Measurements from ENCODE around the gene ACTL10.

The ACTL10 gene

DNA sequence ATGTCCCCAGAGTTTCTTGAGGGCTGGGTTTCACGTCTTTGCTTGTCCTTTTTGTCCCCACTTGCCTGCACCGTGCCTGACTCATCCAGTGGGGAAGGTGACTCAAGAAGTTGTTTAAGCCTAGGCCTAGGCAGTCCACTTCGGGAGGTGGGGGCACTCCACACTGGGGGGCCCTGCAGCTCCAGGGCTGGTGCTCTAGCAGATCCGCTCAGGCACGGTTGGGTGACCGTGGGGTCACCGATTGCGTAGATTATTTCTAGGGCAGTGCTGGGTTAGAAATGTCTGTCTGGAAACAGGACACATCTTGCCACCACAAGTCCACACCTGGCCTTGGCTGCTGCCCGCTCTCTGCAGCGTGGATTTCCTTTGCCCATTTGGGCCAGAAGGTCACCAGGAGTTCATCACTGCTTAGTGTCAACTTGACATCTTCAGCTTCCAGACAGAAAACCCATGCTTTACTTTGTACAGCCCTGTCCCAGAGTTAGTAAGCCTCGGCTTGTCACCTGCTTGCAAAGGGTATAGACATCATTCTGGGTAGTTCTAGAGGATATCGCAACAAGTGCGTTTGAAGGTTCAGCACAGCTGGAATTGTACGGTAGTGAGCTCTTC lies 18.2 kb upstream of the ACTL10 start:
- intact Hi-C loops (cut with DNase I), result no loop called here
- DNase-seq, result no peak

DNA sequence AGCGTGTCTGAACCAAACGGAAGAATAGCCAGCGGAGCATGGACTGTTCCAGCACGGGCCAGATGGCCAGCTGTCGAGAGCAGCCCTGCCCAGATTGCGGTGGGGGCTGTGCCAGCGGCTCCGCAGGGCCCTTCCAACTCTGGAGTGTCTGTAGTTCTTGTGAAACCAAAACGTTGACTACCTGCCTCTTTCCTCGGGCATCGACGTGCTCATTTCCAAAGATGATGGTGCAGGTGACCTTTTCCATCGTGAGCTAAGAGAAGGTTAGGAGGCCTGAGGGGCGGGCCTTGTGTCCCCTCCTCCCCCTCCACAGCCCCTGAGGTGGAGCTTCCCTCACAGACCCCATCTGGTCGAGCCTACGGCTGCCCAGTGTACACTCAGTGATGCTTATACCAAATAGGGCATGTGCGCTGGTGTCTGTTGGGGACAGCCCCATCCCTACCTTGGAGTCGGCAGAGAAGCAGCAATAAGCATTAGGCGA lies 17.5 kb upstream of the ACTL10 start:
- intact Hi-C loops (cut with DNase I), result no loop called here
- peak in 6 of 10 donors; percentile 62 to 94 (median 81) for DNase-seq

DNA sequence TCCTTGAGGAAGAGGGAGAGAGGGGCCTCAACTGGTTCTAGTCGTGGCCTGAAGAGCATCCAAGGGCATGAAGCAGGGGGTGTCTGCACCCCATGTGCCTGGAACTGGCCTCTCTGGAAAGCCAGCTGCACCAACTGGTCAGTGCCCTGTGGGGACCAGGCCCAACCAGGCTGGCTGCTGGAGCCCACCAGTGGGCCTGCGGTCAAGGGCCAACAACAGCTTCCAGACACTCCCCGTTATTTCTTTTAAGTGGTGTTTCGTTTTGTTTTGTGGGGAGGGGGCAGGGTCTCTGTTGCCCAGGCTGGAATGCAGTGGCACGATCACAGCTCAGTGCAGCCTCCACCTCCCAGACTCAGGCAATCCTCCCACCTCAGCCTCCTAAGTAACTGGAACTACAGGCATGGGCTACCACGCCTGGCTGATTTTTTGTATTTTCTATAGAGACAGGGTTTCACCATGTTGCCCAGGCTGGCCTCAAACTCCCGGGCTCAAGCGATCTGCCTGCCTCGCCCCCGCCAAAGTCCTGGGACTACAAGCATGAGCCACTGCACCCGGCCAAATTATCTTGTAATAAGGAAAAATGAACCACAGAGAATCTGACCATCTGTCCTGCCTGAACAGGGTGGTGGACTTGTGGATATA lies 16.5 kb upstream of the ACTL10 start:
- intact Hi-C loops (cut with DNase I), result no loop called here
- no peak for DNase-seq

DNA sequence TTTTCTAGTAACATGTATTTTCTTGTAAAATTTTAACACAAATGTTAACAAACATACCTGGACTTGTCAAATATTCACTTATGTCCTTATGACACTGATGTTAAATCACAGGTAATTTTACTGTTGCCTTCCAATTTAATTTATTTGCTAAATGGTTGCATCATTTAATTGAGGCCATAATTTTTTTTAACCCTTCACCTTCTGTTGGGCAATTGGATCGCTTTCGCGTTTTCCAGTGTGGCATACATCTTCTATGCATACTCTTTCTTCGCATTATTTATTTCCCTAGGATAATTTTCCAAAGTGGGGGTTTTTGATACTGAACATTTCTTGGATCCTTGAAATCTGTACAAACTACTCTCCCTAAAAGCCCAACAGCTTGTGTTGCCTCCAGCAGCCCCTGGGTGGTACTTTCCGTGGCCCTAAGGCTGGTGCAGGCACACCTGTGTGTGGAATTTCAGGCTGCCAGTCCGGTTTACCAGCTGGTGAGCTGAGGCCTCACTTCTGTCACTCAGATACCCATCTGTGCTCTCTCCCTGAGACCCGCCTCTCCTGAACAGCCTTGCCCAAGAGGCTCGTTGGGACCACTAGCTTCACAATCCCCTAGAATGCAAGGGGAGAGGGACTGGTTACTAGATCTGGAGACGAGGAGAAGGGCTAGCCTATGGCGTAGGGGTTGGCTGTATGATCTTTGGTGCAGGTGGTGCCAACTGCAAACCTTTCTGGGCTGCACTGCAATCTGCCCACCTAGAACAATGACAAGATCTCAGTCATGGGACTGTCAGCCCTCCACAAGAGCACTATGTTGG lies 15.8 kb upstream of the ACTL10 start:
- no peak for DNase-seq
- intact Hi-C loops (cut with DNase I), result no loop called here

DNA sequence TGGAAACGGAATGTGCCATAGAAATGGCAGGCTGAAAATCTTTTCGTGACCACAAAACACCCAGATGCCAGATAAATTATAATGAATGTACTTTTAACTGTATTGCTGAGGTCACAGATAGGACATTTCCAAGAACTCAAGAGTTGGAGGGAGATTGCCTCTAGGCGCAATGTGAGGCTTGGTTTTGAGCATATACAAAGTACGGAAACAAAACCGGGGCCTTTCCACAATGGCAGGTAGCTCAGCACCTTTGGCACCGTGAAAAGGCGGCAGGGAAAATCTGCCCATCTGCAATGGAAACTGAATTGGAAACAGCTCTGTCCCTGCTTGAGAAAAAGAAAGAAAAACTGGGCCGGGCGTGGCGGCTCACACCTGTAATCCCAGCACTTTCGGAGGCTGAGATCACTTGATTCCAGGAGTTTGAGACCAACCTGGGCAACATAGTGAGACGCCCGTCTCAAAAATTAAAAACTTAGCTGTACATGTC lies 15.1 kb upstream of the ACTL10 start:
- intact Hi-C loops (cut with DNase I), result no loop called here
- DNase-seq, result no peak

DNA sequence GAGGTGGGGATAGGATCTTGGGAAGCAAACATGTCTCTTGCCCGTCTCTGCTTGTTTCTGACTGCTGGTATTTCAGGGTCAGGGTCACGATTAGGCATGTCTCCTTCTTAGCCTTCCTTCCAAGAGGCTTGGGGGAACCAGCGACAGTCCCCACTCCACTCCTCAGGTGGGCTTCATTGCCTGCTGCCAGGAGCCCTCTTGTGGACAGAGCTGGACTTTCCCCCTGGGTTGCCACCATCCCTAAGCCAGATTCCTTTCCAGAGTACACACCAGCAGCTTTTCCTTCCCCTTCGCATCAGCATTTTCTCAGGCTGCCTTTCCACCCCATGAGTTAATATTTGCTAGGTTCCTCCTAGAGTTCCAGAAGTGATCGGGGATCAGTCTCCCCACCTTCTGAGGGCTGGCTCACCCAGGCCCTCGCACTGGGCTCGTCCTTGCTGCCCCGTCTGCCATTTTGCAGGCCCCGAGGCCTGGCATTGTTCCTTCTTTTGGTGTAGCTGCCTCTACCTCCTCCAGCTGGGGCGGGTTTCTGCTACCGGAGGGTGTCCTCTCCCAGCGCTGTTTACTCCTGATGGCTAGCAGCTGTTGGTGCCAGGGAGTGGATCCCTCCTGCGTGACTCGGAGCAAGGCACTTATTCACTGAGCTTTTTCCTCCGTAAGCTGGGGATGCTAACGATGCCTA lies 13.4 kb upstream of the ACTL10 start:
- intact Hi-C loops (cut with DNase I), result no loop called here
- peak; percentile 54 to 95 (median 74) for DNase-seq

DNA sequence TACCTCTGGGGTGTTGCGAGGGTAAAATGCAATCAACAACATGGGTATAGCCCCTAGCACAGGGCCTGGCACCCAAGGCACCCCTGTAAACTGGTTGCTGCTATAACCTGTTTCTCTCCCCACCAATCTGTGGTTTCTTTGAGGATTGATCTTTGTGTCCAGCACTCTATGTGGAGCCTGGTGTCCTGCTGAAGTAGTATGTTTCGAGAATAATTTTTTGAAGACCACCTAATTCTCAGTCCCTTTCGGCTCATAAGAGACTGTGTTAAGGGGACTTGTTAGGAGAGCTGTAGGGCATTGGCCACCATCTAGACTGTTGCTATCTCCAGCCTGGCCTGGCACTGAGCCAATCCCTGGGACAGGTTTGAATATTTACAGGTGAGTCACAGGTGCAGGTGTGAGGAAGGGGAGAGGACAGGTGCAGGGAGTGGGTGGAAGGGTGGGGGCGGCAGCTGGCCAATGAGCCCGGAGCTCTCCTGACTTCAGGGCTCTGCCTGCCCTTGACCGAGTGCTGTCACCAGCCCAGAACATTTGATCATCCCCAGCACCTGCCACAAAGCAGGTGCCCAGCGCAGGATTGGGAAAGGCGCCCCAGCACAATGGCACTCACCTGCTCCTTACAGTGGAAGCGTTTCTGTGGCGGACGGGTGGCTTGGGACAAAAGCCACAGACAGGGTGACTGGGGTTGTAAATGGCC lies 12.7 kb upstream of the ACTL10 start:
- intact Hi-C loops (cut with DNase I), result no loop called here
- DNase-seq, result peak in 2 of 10 donors; percentile 82

DNA sequence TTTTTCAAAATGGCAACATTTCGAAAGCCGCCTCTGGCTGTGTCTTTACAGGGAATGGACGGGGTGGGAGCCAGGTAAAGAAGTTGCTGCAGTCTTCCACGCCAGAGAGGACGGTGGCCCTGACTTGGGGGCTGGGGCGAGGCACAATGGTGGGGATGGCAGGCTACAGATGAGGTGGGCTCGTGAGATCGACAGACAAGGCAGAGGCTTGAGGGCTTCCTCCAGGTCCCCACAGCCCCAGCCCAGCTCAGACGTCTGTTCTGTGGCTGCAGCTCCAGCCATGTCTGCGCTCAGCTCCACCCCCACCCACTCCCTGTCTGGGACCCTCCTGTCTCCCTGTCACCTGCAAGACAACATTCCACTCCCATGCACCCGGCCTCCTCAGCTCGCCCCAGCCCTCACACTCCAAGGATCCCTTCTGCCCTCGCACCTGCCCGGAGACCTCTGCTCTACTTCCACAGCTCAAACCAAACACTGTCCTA lies 12.0 kb upstream of the ACTL10 start:
- intact Hi-C loops (cut with DNase I), result no loop called here
- DNase-seq, result peak in 1 of 10 donors; percentile 81

DNA sequence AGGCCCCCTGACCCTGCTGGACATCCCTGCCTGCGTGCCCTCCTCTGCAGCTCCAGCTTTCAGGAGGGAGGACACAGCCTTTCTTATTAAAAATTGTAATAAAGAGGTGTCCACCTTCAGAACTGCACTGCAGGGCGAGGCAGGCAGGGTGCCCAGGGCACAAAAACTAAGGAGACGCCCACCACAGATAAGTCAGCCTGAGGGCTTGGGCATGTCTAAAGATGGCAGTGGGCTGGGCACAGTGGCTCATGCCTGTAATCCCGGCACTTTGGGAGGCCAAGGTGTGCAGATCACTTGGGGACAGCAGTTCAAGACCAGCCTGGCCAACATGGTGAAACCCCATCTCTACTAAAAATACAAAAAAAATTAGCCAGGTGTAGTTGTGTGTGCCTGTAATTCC lies 11.6 kb upstream of the ACTL10 start:
- intact Hi-C loops (cut with DNase I), result no loop called here
- no peak for DNase-seq

DNA sequence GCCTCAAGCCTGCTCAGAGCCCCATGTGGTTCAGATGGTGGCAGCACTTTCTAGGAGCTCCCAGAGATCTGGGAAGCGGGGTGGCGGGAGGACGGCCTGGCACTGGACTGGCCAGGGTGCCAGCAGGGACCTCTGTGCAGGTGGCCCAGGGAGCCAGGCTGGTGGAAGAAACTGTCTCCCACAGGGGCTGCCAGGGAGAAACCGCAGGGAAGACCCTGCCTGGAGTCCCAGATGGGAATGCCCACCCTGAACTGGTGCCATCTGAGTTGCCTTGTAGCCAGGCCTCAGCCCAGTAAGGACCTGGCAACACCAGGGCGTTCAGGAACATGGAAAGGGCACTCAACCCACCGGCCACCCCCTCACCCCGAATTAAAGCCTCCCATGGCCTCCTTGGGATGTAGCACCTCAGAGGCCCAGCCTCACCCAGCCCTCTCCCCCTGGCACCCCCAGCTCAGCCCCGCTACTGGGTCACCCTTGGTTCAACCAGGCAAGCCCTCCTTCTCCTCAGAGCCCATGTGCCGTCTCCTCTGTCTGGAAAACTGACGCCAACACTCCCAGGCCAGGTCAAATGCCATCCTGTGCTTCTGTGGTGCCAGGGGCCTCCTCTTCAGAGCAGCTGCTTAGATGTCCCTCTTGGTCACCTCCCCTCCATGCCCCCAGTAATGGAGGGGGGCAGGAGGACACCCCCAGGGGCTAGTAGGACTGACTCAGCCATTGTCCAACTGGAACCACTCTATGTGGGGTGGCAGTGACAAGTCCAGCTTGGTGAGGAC lies 10.5 kb upstream of the ACTL10 start:
- intact Hi-C loops (cut with DNase I), result no loop called here
- DNase-seq, result peak in 2 of 10 donors; percentile 72 to 77

DNA sequence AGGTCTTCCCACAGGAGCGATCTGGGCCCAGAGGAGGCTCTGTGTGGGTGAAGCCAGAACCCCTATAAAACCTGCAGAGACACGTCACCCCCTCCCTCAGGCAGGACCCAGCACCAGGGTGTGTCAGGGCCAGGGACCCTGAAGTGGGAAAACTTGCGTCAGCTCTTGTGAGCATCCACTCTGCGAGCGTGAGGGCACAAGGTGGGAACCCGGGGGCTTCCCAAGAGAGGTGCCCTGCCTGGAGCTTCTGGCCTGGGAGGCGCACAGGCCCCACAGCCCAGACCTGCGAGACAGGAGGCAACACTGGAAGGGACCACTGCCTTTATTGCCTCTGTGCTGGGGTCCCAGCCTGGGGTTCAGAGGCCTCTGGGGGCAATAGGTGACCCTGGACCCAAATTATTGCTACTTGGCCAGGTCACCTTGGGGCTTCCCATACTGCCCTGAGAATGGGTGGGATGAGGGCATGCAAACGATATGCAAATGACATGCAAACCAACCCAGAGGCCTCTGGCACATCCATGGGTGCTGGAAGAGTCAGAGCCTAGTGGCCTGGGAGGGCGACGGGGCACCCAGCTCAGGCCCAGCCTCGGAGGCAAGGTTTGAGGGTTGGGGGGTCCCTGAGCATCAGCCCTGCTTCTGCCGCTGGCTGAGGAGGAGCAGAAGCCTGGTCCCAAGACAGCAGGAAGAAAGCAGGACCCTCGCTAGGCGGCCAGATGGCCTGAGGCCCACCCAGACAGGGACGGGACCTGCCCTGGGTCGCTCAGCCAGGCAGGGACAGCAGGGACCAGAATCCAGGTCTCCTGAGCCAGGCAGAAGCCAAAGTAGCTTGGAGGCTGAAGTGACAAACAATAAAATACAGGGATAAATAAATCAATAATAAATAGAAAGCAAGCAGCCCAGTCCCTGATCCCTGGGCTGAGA lies 9.7 kb upstream of the ACTL10 start:
- DNase-seq, result peak in 2 of 10 donors; percentile 55 to 70
- intact Hi-C loops (cut with DNase I), result no loop called here

DNA sequence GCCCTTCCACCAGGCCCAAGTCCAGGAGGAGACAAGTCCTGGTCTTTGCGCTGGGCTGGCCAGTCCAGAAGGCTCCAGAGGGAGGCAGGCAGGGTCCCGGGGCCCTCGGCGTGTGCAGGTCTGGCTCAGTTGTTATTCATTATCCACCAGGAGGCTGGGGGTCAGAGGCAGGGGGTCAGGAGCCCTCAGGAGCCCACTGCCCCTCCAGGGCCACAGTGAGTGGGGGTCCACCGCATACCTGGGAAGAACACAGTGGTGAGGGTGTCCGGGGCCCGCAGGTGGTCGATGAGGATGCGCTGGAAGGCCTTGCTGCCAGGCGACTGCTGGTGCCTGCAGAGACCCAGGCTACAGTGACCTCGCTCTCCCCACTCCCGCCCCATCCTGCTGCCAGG lies 9.0 kb upstream of the ACTL10 start:
- intact Hi-C loops (cut with DNase I), result no loop called here
- DNase-seq, result peak in 3 of 10 donors; percentile 41 to 68 (median 62)

DNA sequence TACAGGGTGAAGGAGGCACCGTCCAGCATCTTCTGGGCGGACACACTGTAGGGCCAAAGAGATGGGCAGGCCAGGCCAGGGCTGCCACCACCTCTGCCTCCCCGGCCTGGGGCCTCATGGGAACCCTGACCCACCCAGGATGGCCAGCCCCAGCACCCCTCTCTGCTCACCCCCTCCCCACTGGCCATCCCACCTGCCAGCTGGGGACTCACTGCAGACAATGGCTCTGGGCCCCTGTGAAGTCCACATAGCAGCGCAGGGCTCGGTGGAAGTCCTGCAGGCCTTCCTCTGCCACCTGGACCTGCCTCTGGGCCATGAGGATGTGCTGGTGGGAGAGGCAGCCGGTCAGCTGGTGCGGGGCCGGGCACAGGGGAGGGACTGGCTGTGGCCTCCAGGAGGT lies 8.2 kb upstream of the ACTL10 start:
- intact Hi-C loops (cut with DNase I), result no loop called here
- DNase-seq, result peak in 3 of 10 donors; percentile 58 to 59 (median 58)

DNA sequence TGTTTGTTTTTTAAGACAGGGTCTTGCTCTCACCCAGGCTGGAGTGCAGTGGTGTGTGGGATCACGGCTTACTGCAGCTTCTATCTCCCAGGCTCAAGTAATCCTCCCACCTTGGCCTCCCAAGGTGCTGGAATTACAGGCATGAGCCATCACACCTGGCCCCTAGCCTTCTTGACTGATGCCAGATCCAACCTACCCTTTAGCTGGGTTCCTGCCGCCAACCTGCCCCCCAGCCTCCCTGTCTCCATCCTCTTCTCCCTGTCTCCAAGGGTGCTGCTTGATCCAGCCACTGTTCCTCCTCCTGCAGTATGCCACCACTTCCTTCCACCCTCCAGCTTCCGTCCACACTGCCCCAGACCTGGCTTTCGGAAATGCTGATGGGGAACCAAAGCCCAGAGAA lies 7.8 kb upstream of the ACTL10 start:
- intact Hi-C loops (cut with DNase I), result no loop called here
- peak in 1 of 10 donors; percentile 50 for DNase-seq

DNA sequence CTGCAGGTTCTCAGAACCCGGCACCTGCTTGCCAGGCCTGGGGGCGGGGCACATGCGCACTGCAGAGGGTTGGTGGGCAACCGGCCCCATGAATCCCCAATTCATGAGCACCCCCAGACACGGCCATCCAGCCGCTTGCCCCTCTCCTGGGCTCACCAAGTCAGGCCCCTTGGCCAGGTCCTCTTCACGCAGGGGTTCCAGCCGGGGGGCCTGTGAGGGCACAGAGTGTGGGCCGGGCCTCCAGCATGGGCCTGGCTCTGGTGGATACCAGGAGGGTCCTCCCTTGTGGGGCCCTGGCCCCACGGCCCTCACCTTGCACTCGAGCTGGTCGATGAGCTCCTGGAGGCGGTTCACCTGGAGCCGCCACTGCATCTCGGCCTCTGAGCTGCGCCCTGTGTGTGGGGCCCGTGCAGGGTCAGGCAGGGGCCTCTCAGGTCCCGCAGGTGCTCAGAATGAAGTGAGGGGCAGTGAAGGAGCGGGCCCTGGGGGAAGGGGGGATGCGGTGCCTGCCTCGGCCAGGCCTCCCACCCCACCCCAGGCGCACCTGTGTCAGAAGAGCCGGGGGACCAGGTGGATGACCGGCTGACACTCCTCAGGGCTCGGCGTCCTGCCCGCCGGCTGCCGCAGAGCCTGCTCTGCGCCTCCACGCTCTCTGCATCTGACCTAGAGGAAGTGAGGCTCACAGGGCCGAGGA lies 7.3 kb upstream of the ACTL10 start:
- DNase-seq, result peak in 2 of 10 donors; percentile 60 to 78
- intact Hi-C loops (cut with DNase I), result no loop called here

DNA sequence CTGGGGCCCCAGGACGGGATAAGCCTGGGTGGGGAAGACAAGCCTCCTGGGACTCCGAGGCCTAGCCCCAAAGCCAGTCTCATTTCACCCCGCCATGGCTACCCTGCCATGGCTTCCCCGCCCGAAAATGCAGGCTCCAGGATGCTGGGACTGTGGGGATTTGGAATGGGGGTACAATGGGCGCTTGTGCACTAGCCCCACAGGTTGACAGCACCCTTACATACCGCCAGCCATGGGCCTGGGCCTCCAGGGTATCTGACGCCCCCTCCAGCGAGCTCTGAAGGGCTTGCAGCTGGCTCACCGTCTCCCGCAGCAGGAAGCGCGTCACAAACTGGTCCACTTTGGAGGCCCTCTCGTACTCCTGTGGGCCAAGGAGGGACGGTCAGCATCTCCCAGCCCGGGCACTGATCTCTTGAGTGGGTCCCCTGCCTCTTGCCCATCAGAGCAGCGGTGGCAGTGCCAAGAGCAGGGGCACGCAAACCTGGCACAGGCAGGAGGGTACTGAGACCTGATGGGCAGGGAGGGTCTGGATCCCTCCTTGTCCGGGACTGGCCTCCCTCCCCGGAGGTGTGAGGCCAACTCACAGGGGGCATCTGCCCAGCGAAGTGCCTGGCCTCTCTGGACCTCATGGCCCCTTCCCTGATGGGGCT lies 6.6 kb upstream of the ACTL10 start:
- intact Hi-C loops (cut with DNase I), result no loop called here
- peak in 3 of 10 donors; percentile 50 to 80 (median 70) for DNase-seq

DNA sequence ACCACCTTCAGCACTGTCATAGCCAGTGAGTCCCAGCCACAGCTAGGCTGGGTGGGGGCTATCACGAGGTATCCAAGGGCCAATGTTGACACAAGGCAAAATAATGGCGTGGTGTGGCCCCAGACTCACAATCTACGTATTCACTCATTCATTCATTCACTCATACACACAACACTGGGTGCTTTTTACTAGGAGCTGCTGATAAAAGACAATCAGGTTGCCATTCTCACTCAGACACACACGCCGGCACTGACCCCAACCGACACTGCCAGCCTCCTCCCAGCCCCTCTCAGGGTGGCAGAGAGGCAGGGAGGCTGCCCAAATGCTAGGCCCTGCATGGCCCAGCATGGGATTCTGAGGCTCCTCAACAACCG lies 6.1 kb upstream of the ACTL10 start:
- intact Hi-C loops (cut with DNase I), result no loop called here
- peak in 1 of 10 donors; percentile 32 for DNase-seq

Measured in posterior cingulate gyrus (tissue), 11 donors.